Right lobe of liver (tissue), 4 donors: ENCODE data around the gene RAMP2.
"Not testable (repeated sequence)": the region's sequence is repeated elsewhere in the genome, so short reads cannot be mapped to it uniquely, and the experiment has no call there.

Experiments
- CTCF ChIP-seq, 4 donors: fragments of 200-600 bp in 3 of 4; fragments of 450-650 bp in 1 of 4; IDR thresholded peaks; one replicate each; pipeline versions ENCODE4 v1.5.1 to v1.8.0; 2016 to 2022; ENCODE audit warnings: antibody characterized with exemption in 4 of 4, mild to moderate bottlenecking in 2 of 4
- POLR2A ChIP-seq: fragments of 450-650 bp; IDR thresholded peaks from one replicate; pipeline ENCODE4 v1.6.1; 2017; ENCODE audit warnings: antibody characterized with exemption, mild to moderate bottlenecking
- donor health status: DM: no; HTN: no; CAD: no.
- donor health status: DM: no; HTN: no; CAD: no.
- donor health status: DM: no; HTN: yes; CAD: no.

DNA sequence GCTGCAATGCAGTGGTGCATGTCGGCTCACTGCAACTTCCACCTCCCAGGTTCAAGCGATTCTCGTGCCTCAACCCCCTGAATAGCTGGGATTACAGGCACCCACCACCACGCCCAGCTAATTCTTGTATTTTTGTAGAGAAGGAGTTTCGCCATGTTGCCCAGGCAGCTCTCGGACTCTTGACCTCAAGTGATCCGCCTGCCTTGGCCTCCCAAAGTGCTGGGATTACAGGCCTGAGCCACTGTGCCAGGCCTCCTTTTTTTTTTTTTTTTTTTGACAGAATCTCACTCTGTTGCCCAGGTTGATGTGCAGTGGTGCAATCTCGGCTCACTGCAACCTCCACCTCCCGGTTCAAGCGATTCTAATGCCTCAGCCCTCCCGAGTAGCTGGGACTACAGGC lies 18.1 kb upstream of the RAMP2 start:
- not testable (repeated sequence) for TF ChIP-seq CTCF (IDR thresholded peaks at IDR 0.05); POLR2A
